GM12874 (cell line): ENCODE results near the gene CACNG6.

Source experiments
- CTCF ChIP-seq: IDR thresholded peaks from 2 replicates; pipeline ENCODE4 v1.5.1; 2011; ENCODE audit warnings: low read depth, mild to moderate bottlenecking, control low read depth, low read length, moderate library complexity; ENCODE audit not compliant: insufficient read depth

CACNG6 gene

GRCh38 chr19:53951436-53951835, 40.0 kb upstream of the CACNG6 start:
- no peak for TF ChIP-seq CTCF

- no peak for TF ChIP-seq CTCF
Measured at GRCh38 chr19:53951947-53952346, 39.5 kb upstream of the CACNG6 start.

GRCh38 chr19:53953383-53953782, 38.1 kb upstream of the CACNG6 start:
- no peak for TF ChIP-seq CTCF

GRCh38 chr19:53957448-53958167, 33.8 kb upstream of the CACNG6 start:
- TF ChIP-seq CTCF = no peak

- TF ChIP-seq CTCF = no peak
Measured at GRCh38 chr19:53958168-53958571, 33.3 kb upstream of the CACNG6 start.

GRCh38 chr19:53958823-53959757, 32.3 kb upstream of the CACNG6 start:
- no peak for TF ChIP-seq CTCF

GRCh38 chr19:53960187-53960586, 31.2 kb upstream of the CACNG6 start:
- no peak for TF ChIP-seq CTCF
